Activated T-cell treated with anti-CD3 and anti-CD28 coated beads, Interleukin-2, amount 50 U/mL, for 24 hours (primary cell): ENCODE measurements around the gene TREML4.

Source experiments
- DNase-seq: peaks from one replicate; pipeline ENCODE4 v3.0.0-alpha.2; 2020
- H3K27ac Mint-ChIP-seq: 2 replicates; pipeline ENCODE4 v1.8.0; 2020; ENCODE audit warnings: mild to moderate bottlenecking, mixed read lengths
- H3K27me3 Mint-ChIP-seq: 2 replicates; pipeline ENCODE4 v1.8.0; 2020; ENCODE audit warnings: mixed read lengths
- H3K36me3 Mint-ChIP-seq: 2 replicates; pipeline ENCODE4 v1.8.0; 2020; ENCODE audit warnings: low read depth, mixed read lengths
- H3K4me1 Mint-ChIP-seq: 2 replicates; pipeline ENCODE4 v1.8.0; 2020; ENCODE audit warnings: low read depth, mixed read lengths
- H3K4me3 Mint-ChIP-seq: 2 replicates; pipeline ENCODE4 v1.8.0; 2020; ENCODE audit warnings: mild to moderate bottlenecking, moderate library complexity, mixed read lengths
- H3K9me3 Mint-ChIP-seq: 2 replicates; pipeline ENCODE4 v1.8.0; 2020; ENCODE audit warnings: mixed read lengths

TREML4 gene

DNA sequence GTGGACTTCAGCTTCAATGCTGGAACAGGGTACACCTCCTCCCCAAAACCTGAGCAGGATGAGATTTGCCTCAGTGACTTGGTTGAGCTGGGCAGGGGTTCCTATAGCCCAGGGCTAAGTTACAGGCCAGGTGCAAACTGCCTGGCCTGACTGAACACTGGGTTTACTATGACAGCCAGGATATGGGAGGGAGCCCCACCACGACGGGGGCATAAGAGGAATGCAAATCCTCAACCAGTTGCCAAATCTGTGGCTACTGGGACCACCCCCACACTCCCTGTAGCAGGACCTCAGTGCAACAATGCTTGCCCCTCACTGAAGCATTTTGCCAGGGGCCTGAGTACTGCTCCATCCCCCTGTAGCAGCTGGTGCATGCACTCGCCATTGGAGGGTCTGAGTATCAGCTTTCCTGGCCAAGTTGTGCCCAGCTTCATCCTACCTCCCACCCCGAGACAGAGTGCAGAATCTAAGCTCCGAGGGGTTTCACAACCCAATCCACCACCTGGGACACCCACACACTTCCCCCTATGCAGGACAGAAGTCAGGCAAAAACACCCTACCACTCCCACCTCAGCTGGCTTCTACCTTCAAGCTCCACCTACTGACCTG lies 27.6 kb downstream of the TREML4 start:
- Mint-ChIP-seq H3K9me3 (peaks cover 11% of the 10 kb centered on the region), H3K4me3 (no peak overlapping the region), H3K36me3 (no peaks in the 10 kb centered on the region), H3K4me1 (peaks cover 3% of the 10 kb centered on the region), H3K27ac (no peak overlapping the region), H3K27me3 (peaks cover 7% of the 10 kb centered on the region)
- no peak for DNase-seq

DNA sequence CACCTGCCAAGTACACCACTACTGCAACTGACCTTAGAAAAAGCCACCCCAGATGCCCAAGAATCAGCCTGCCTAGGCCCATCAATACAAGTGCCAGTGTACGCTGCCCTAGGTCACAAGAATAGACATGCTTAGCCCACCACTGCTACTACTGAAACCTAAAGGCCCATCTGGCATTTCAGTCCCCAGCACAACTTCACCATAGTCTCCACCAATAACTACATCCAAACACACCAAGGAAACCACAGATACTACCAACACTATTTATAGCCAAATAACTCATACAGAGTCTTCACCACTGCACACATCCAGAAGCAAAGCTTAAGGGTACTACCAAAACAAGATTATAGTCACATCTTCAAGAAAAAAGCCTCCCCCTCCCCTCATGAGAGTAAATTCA lies 28.2 kb downstream of the TREML4 start:
- peaks cover 15% of the 10 kb centered on the region for H3K9me3 Mint-ChIP-seq
- H3K4me3 Mint-ChIP-seq, result no peak overlapping the region
- no peak overlapping the region for H3K27ac Mint-ChIP-seq

GRCh38 chr6:41257369-41258195 lies 29.4 kb downstream of the TREML4 start:
- DNase-seq, result no peak
- no peak overlapping the region for H3K27ac Mint-ChIP-seq
- peaks cover 3% of the 10 kb centered on the region for H3K4me1 Mint-ChIP-seq
- peaks cover 2% of the 10 kb centered on the region for H3K36me3 Mint-ChIP-seq
- H3K9me3 Mint-ChIP-seq, result peaks cover 20% of the 10 kb centered on the region
- no peak overlapping the region for H3K4me3 Mint-ChIP-seq
- peaks cover 7% of the 10 kb centered on the region for H3K27me3 Mint-ChIP-seq

More for the DNA sequence above, 28.2 kb downstream of the TREML4 start:
- DNase-seq, result no peak
- H3K36me3 Mint-ChIP-seq, result peaks cover 2% of the 10 kb centered on the region
- peaks cover 3% of the 10 kb centered on the region for H3K4me1 Mint-ChIP-seq
- peaks cover 7% of the 10 kb centered on the region for H3K27me3 Mint-ChIP-seq

- Mint-ChIP-seq H3K27ac (no peak overlapping the region), H3K27me3 (peaks cover 7% of the 10 kb centered on the region), H3K36me3 (peaks cover 2% of the 10 kb centered on the region), H3K4me3 (no peak overlapping the region), H3K4me1 (peaks cover 3% of the 10 kb centered on the region), H3K9me3 (peaks cover 22% of the 10 kb centered on the region)
- DNase-seq, result no peak
Measured at GRCh38 chr6:41258196-41258493, 30.0 kb downstream of the TREML4 start.

GRCh38 chr6:41262401-41262800 lies 34.3 kb downstream of the TREML4 start:
- no peak overlapping the region for H3K27ac Mint-ChIP-seq
- H3K27me3 Mint-ChIP-seq, result peaks cover 7% of the 10 kb centered on the region
- peaks cover 2% of the 10 kb centered on the region for H3K36me3 Mint-ChIP-seq
- DNase-seq, result no peak
- H3K4me3 Mint-ChIP-seq, result no peak overlapping the region
- no peaks in the 10 kb centered on the region for H3K4me1 Mint-ChIP-seq
- H3K9me3 Mint-ChIP-seq, result peaks cover 29% of the 10 kb centered on the region

- no peak overlapping the region for H3K4me3 Mint-ChIP-seq
- peaks cover 2% of the 10 kb centered on the region for H3K36me3 Mint-ChIP-seq
- H3K9me3 Mint-ChIP-seq, result peaks cover 29% of the 10 kb centered on the region
- peaks cover 7% of the 10 kb centered on the region for H3K27me3 Mint-ChIP-seq
- no peaks in the 10 kb centered on the region for H3K4me1 Mint-ChIP-seq
- no peak for DNase-seq
- no peak overlapping the region for H3K27ac Mint-ChIP-seq
Measured at GRCh38 chr6:41263267-41263666, 35.1 kb downstream of the TREML4 start.

- H3K9me3 Mint-ChIP-seq, result peaks cover 14% of the 10 kb centered on the region
Measured at GRCh38 chr6:41266541-41266940, 38.4 kb downstream of the TREML4 start.

GRCh38 chr6:41268478-41268877 lies 40.3 kb downstream of the TREML4 start:
- H3K36me3 Mint-ChIP-seq, result no peaks in the 10 kb centered on the region
- DNase-seq, result no peak

More at GRCh38 chr6:41266541-41266940, 38.4 kb downstream of the TREML4 start:
- Mint-ChIP-seq H3K4me1 (no peaks in the 10 kb centered on the region), H3K4me3 (no peak overlapping the region), H3K36me3 (no peaks in the 10 kb centered on the region), H3K27ac (no peak overlapping the region), H3K27me3 (no peaks in the 10 kb centered on the region)
- DNase-seq, result no peak

DNA sequence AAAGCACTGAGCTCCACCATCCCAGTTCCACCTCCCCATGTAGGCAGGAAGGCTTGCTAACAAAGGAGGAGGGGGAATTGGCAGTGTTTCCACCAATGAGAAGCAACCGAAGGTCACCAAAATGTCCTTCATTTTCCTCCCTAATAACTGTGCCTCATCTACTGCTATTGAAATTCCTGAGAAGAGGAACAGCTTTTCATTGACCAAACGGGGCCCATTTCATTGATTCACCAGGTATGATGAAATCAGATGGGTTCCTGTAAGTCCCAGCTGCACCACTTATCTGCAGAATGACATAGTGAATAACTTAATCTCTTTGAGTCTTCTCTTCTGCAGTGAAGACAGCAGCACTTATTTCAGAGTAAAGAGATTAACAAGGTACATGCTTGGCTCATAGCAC lies 41.0 kb downstream of the TREML4 start:
- DNase-seq, result no peak
- Mint-ChIP-seq H3K9me3 (no peaks in the 10 kb centered on the region), H3K4me1 (peaks cover 4% of the 10 kb centered on the region), H3K36me3 (no peaks in the 10 kb centered on the region), H3K27me3 (no peaks in the 10 kb centered on the region), H3K27ac (no peak overlapping the region), H3K4me3 (no peak overlapping the region)

More at GRCh38 chr6:41268478-41268877, 40.3 kb downstream of the TREML4 start:
- no peak overlapping the region for H3K4me3 Mint-ChIP-seq
- H3K4me1 Mint-ChIP-seq, result peaks cover 4% of the 10 kb centered on the region
- peaks cover 4% of the 10 kb centered on the region for H3K9me3 Mint-ChIP-seq
- no peaks in the 10 kb centered on the region for H3K27me3 Mint-ChIP-seq
- no peak overlapping the region for H3K27ac Mint-ChIP-seq

DNA sequence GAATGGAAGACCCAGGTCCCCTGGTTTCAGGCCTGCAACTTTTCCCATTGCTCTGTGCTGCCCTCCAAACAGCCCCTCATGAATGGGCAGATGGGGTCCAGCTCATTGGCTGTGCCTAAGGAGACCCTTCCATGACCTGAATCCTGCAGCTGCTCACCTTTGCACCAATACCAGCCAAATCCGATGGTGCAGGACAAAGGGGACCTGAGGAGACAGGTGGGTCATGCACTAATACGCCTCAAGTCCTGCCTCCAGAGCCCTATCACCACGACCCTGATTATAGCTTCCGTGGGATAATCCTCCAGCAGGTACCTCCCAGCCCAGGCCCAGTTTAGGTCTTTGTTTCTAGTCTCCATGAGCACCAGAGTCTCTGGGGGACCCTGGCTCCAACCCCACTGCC lies 41.6 kb downstream of the TREML4 start:
- Mint-ChIP-seq H3K4me3 (no peak overlapping the region), H3K9me3 (no peaks in the 10 kb centered on the region), H3K36me3 (no peaks in the 10 kb centered on the region), H3K27ac (no peak overlapping the region), H3K27me3 (no peaks in the 10 kb centered on the region), H3K4me1 (peaks cover 4% of the 10 kb centered on the region)
- DNase-seq, result no peak

DNA sequence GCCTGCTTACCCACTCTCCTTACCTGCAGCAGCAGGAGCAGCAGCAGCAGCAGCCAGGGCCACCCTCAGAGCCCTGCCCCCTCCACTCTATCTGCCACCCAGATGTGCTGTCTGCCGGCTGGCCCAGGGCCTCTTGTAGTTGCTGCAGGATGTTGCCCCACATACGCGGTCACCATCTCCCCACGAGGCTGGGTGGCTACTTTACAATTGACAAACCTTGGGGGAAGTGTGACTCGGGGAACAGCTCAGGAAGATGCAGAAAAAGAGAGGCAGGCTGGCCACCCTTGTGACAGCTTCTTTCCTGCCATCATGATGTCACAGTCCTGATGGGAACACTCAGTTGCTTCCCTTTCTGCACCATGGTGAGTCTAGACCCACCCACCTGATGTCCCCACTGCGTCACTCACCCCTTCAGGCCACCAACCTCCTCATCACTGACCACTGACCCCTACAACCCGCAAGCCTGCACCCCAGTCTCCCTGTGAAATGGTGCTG lies 43.8 kb downstream of the TREML4 start:
- no peaks in the 10 kb centered on the region for H3K27me3 Mint-ChIP-seq
- no peak overlapping the region for H3K27ac Mint-ChIP-seq
- no peaks in the 10 kb centered on the region for H3K9me3 Mint-ChIP-seq
- DNase-seq, result no peak
- peaks cover 4% of the 10 kb centered on the region for H3K4me1 Mint-ChIP-seq
- H3K4me3 Mint-ChIP-seq, result no peak overlapping the region
- H3K36me3 Mint-ChIP-seq, result no peaks in the 10 kb centered on the region

DNA sequence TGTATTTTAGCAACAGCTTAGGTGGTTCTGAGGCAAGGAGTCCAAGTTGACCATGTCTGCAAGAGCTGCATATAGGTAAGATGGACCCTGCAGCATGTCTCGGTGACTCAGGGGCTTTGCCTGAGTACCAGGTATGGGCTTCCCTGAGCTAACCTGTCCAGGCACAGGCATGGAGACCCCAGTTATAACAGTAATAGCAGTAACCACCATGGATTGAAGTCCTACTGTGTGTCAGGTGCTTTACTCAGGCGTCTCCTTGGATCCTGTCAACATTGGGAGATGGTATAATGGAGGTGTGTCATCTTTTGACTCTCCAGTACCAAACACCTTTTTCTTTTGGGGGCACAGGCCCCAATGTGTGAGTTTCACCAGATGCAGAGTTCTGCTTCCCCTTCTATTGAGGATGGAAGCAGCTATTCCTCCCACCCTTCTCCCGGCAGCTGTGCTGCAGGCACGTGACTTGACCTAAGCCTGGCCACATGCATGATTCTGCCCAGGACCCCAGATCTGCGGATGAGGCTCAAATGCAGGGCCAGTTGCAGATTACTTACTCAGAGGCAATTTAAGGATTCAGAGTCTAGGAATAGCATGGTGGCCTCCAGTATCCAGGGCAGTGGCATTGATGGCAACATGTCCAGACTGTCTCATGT lies 44.6 kb downstream of the TREML4 start:
- Mint-ChIP-seq H3K27ac (no peak overlapping the region), H3K9me3 (no peaks in the 10 kb centered on the region), H3K4me1 (peaks cover 4% of the 10 kb centered on the region), H3K36me3 (no peaks in the 10 kb centered on the region), H3K27me3 (no peaks in the 10 kb centered on the region), H3K4me3 (no peak overlapping the region)
- DNase-seq, result no peak

- Mint-ChIP-seq H3K4me1 (peaks cover 6% of the 10 kb centered on the region), H3K4me3 (no peak overlapping the region), H3K27ac (no peak overlapping the region), H3K36me3 (no peaks in the 10 kb centered on the region), H3K9me3 (no peaks in the 10 kb centered on the region), H3K27me3 (no peaks in the 10 kb centered on the region)
- DNase-seq, result no peak
Measured at GRCh38 chr6:41273714-41274113, 45.6 kb downstream of the TREML4 start.

DNA sequence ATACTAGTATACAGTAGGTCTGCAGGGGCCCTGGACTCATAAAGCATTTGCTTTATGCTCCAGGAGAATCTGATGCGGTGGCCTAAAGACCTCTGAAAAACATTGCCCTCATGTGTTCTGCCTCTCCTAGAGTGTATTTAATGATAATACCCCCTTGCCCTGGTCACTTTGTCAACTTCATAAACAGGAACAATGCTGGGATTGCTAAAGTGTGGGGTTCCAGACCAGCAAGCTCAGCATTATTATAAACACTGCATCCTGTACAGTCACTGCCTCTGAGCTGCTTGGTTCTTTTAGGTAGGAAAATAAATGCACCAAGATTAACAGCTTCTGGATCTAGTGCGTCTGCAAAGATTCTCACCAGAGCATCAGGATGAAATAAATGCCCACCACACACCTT lies 46.1 kb downstream of the TREML4 start:
- DNase-seq, result no peak
- H3K27me3 Mint-ChIP-seq, result no peaks in the 10 kb centered on the region
- H3K4me1 Mint-ChIP-seq, result peaks cover 12% of the 10 kb centered on the region
- H3K9me3 Mint-ChIP-seq, result no peaks in the 10 kb centered on the region
- H3K4me3 Mint-ChIP-seq, result no peak overlapping the region
- no peak overlapping the region for H3K27ac Mint-ChIP-seq
- no peaks in the 10 kb centered on the region for H3K36me3 Mint-ChIP-seq

DNA sequence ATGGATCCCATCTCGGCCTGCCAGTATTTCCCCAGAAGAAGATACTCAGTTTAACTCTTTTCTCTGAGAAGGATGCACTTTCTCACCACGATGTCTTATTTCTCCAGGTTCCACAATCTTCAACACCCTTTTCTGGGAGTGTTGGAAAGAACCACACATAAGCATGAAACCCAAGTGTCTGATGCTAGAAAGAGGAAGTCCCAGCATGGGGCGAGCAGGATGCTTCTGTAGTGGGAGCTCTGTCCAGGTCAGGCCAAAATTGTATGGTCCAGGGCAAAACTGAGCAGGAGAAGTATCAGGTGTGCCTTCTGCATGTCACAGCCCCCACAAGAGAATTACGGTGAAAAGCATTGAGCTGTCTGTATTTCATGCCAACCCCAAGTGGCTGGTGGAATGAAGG lies 47.3 kb downstream of the TREML4 start:
- H3K4me3 Mint-ChIP-seq, result no peak overlapping the region
- H3K9me3 Mint-ChIP-seq, result no peaks in the 10 kb centered on the region
- no peaks in the 10 kb centered on the region for H3K27me3 Mint-ChIP-seq
- DNase-seq, result no peak
- no peak overlapping the region for H3K27ac Mint-ChIP-seq
- peaks cover 14% of the 10 kb centered on the region for H3K4me1 Mint-ChIP-seq
- H3K36me3 Mint-ChIP-seq, result no peaks in the 10 kb centered on the region
